K562 (cell line): ENCODE results near the gene INPP4B. TPM values are rescaled to one million over a fixed set of nuclear protein-coding genes. Genes with fewer than 3 reads are reported as not detected.

Source experiments
- ATAC-seq: fragments of 200-7000 bp; cut with Tn5 transposase; 3 replicates; pipeline ENCODE4 v1.9.1; 2020; ENCODE audit warnings: moderate library complexity
- BruUV-seq: library from RNA; stranded (reverse); fragments of 400-500 nt; replicated peaks from 2 replicates; lab custom pipeline; 2021; lab: Mats Ljungman, UMichigan
- CTCF ChIA-PET: fragments of 300-600 bp; formaldehyde crosslinking; extraction: SDS; loops from one replicate; lab custom pipeline; 2021; ENCODE audit warnings: low intra/inter-chr PET ratio; lab: Yijun Ruan, JAX
- POLR2A ChIA-PET: fragments of 300-600, 350-650 bp; sonication (Branson Sonifier 250); formaldehyde crosslinking; extraction: SDS; loops from one replicate; lab custom pipeline; 2021; ENCODE audit warnings: antibody characterized with exemption, inconsistent platforms; lab: Yijun Ruan, JAX
- DNase-seq, 4 experiments: peaks; one replicate each; pipeline versions ENCODE4 v3.0.0 to v3.0.0-alpha.2; 2011 to 2018; ENCODE audit warnings: low spot score in 3 of 4, mixed read lengths in 3 of 4; ENCODE audit errors: extremely low read depth in 1 of 4
- FAIRE-seq: peaks from 2 replicates; lab custom pipeline; 2011; peaks lifted over from hg19 to GRCh38; lab: Jason Lieb, UNC
- H2AFZ ChIP-seq: 2 replicates; pipeline ENCODE4 v1.6.0; 2011; ENCODE audit warnings: low read depth, low read length, control low read depth, inconsistent platforms
- H3K27ac ChIP-seq: fragments of 200-600 bp; 3 replicates; pipeline ENCODE4 v1.8.0; 2011; ENCODE audit warnings: low read depth, mild to moderate bottlenecking, control low read depth, inconsistent platforms, low read length, moderate library complexity, mixed read lengths; ENCODE audit errors: extremely low read depth
- H3K27me3 ChIP-seq, 2 experiments: fragments of 300-600 bp in 1 of 2; 2 replicates in 1 of 2; 3 replicates in 1 of 2; pipeline versions ENCODE4 v1.6.0 to v1.8.0; 2011; ENCODE audit warnings: inconsistent platforms in 2 of 2, low read length in 2 of 2, mild to moderate bottlenecking in 1 of 2, mixed read lengths in 1 of 2, moderate library complexity in 1 of 2; ENCODE audit not compliant: control insufficient read depth in 2 of 2, insufficient read depth in 2 of 2
- H3K36me3 ChIP-seq: fragments of 300-600 bp; 3 replicates; pipeline ENCODE4 v1.8.0; 2011; ENCODE audit warnings: mild to moderate bottlenecking, low read length, inconsistent platforms; ENCODE audit not compliant: control insufficient read depth, insufficient read depth
- H3K4me1 ChIP-seq, 2 experiments: fragments of 200-600 bp in 1 of 2; replicated peaks in 1 of 2; 2 replicates in 1 of 2; 3 replicates in 1 of 2; pipeline versions ENCODE4 v1.5.1 to v1.8.0; 2011; ENCODE audit warnings: inconsistent platforms in 2 of 2, low read length in 2 of 2, mild to moderate bottlenecking in 1 of 2, mixed read lengths in 1 of 2, moderate library complexity in 1 of 2; ENCODE audit not compliant: control insufficient read depth in 2 of 2, insufficient read depth in 2 of 2
- H3K4me2 ChIP-seq: 2 replicates; pipeline ENCODE4 v1.6.1; 2011; ENCODE audit warnings: low read length, control low read depth, inconsistent platforms, mixed read lengths; ENCODE audit not compliant: insufficient read depth
- H3K4me3 ChIP-seq: fragments of 200-600 bp; sonication (generic), shearing (Covaris generic); 2 replicates; pipeline ENCODE4 v1.5.1; 2016; ENCODE audit warnings: control low read depth, inconsistent platforms
- H3K79me2 ChIP-seq: fragments of 200-600 bp; 3 replicates; pipeline ENCODE4 v1.8.0; 2011; ENCODE audit warnings: low read length, inconsistent platforms; ENCODE audit not compliant: control insufficient read depth, insufficient read depth
- H3K9ac ChIP-seq, 2 experiments: 2 replicates each; pipeline versions ENCODE4 v1.6.0 to v1.6.1; 2011; ENCODE audit warnings: low read depth in 2 of 2, low read length in 2 of 2, control low read depth in 1 of 2, inconsistent platforms in 1 of 2, mild to moderate bottlenecking in 1 of 2, mixed read lengths in 1 of 2; ENCODE audit not compliant: insufficient read depth in 1 of 2
- H3K9me1 ChIP-seq: one replicate; pipeline ENCODE4 v1.6.0; 2011; ENCODE audit warnings: inconsistent platforms, mild to moderate bottlenecking, low read length, moderate library complexity; ENCODE audit not compliant: control insufficient read depth, insufficient read depth
- H3K9me3 ChIP-seq: replicated peaks from 2 replicates; pipeline ENCODE4 v1.5.1; 2011; ENCODE audit warnings: low read depth, low read length, inconsistent platforms; ENCODE audit not compliant: control insufficient read depth, insufficient read depth
- H4K20me1 ChIP-seq: replicated peaks from 2 replicates; pipeline ENCODE4 v1.6.1; 2011; ENCODE audit warnings: low read length, inconsistent platforms, mixed read lengths; ENCODE audit not compliant: control insufficient read depth, insufficient read depth
- C11orf30 ChIP-seq: fragments of 450-650 bp; IDR thresholded peaks from 2 replicates; pipeline ENCODE4 v1.6.1; 2016; ENCODE audit warnings: low read depth, mild to moderate bottlenecking
- MAFF ChIP-seq: IDR thresholded peaks from 2 replicates; pipeline ENCODE4 v1.6.1; 2012; ENCODE audit warnings: low read length, improper control_type of control experiment
- MAFG ChIP-seq: fragments of 450-650 bp; conservative IDR thresholded peaks from 2 replicates; pipeline ENCODE4 v1.6.1; 2016; ENCODE audit warnings: missing genetic modification characterization, missing compliant biosample characterization
- PBX2 ChIP-seq, 2 experiments: IDR thresholded peaks in 1 of 2; conservative IDR thresholded peaks in 1 of 2; 2 replicates each; pipeline ENCODE4 v1.6.1; 2016; ENCODE audit warnings: low read depth in 2 of 2, mild to moderate bottlenecking in 1 of 2, missing compliant biosample characterization in 1 of 2, missing genetic modification characterization in 1 of 2, moderate library complexity in 1 of 2
- RCOR1 ChIP-seq, 2 experiments: IDR thresholded peaks; 2 replicates each; pipeline ENCODE4 v1.6.1; 2012; ENCODE audit warnings: low read depth in 2 of 2, low read length in 2 of 2, borderline replicate concordance in 1 of 2, improper control_type of control experiment in 1 of 2
- ZNF316 ChIP-seq: fragments of 450-650 bp; IDR thresholded peaks from 2 replicates; pipeline ENCODE4 v1.6.1; 2016
- WGBS: fragments of 100-300 bp; shearing (Covaris generic); methylation state at CpG from one replicate; pipeline ENCODE4 v1.1.6; 2016; ENCODE audit warnings: low coverage, mixed read lengths; ENCODE audit not compliant: insufficient coverage; ENCODE audit errors: missing lambda C conversion rate; 5-methylcytosine and 5-hydroxymethylcytosine counted together
- in situ Hi-C: fragments of 300-500 bp; cut with MboI; formaldehyde crosslinking; loops from 4 replicates; pipeline ENCODE4 v1.15.0; 2018; ENCODE audit warnings: inconsistent platforms, mixed read lengths
- intact Hi-C: fragments of 100-400 bp; cut with micrococcal nuclease; formaldehyde crosslinking; loops from 2 replicates; pipeline ENCODE4 v1.14.2; 2022
- polyA plus RNA-seq, 8 experiments: library from polyadenylated mRNA; depleted of rRNA in 4 of 8; stranded (reverse) in 5 of 8; unstranded in 3 of 8; fragments of >200 nt; fragmentation: Nextera tagmentation in 2 of 8; fragmentation: Illumina TruSeq in 1 of 8; extraction: Ambion mirVana in 2 of 8; extraction: Trizol in 1 of 8; gene quantifications; 2 replicates each; pipeline versions ENCODE4 v1.2.1 to v1.2.3, GENCODE V29; 2011 to 2014; ENCODE audit warnings: inconsistent platforms in 1 of 8, missing spikeins in 1 of 8
- total RNA-seq, 7 experiments: library from RNA; depleted of rRNA in 6 of 7; stranded (reverse); fragments of >200 nt in 6 of 7; fragmentation: Illumina TruSeq in 2 of 7; extraction: Trizol in 2 of 7; gene quantifications; 2 replicates each; pipeline versions ENCODE4 v1.2.1 to v1.2.3, GENCODE V29; 2011 to 2021; ENCODE audit warnings: low replicate concordance in 1 of 7

The INPP4B gene
- total and polyA plus RNA-seq, 9 of the 15 experiments (the other 6 are each of a cell fraction or from before 2014, with no cell fraction given), result 0.04 to 0.11 TPM; not detected in 7

GRCh38 chr4:142164767-142165500, 681.2 kb downstream of the INPP4B start:
- Histone ChIP-seq H4K20me1 (no peaks in the 10 kb centered on the region), H3K79me2 (no peaks in the 10 kb centered on the region)
- WGBS, result 2% methylated on average over 4 of the region's 4 CpGs
- peak; percentile 27 for TF ChIP-seq MAFF
- peak; percentile 7; the same call in 1 of the 2 replicates for TF ChIP-seq C11orf30
- 0 out of 2 replicates have a peak, but pooled peaks have one; percentile 8 for TF ChIP-seq MAFG (tag)
- no peak for TF ChIP-seq RCOR1 (IDR thresholded peaks at IDR 0.05; ENCODE audit: borderline replicate concordance in 1 of 2, low read depth in 2 of 2, low read length in 2 of 2)
- TF ChIP-seq PBX2 (CRISPR knock-in tag; IDR thresholded peaks at IDR 0.05; ENCODE audit: low read depth), result no peak
- TF ChIP-seq PBX2 (tag; conservative IDR thresholded peaks at IDR 0.05; ENCODE audit: low read depth), result no peak
- TF ChIP-seq ZNF316, result peak; percentile 51; the same call in 1 of the 2 replicates
- TF ChIP-seq, all 486 proteins: peak for 4
- Histone ChIP-seq H3K9me1 (no peaks in the 10 kb centered on the region), H3K4me3 (no peak overlapping the region), H3K9ac (no peak overlapping the region), H3K9me3 (no peaks in the 10 kb centered on the region), H3K36me3 (no peaks in the 10 kb centered on the region), H3K27ac (no peak overlapping the region), H2AFZ (no peak overlapping the region), H3K27me3 (no peaks in the 10 kb centered on the region), H3K4me2 (no peak overlapping the region), H3K4me1 (no peaks in the 10 kb centered on the region)
- no peak for FAIRE-seq
- no peak for ATAC-seq
- no TSS peak for BruUV-seq
- in situ Hi-C loops, result no loop called here
- POLR2A ChIA-PET, result no interaction called here
- DNase-seq, result no peak
- CTCF ChIA-PET, result no interaction called here
- intact Hi-C loops, result no loop called here
